Neural progenitor cell (in vitro differentiated cells): Measurements from ENCODE around the gene IKZF3.

ENCODE experiments used
- CTCF ChIP-seq: fragments of 200-600 bp; sonication (generic); IDR thresholded peaks from 2 replicates; pipeline ENCODE4 v1.5.1; 2017; ENCODE audit warnings: antibody characterized with exemption, mild to moderate bottlenecking
- EZH2 ChIP-seq: fragments of 200-600 bp; sonication (generic); IDR thresholded peaks from 2 replicates; pipeline ENCODE4 v1.6.1; 2017; ENCODE audit warnings: antibody characterized with exemption, mild to moderate bottlenecking, moderate library complexity
- EZH2phosphoT487 ChIP-seq: fragments of 200-600 bp; sonication (generic); IDR thresholded peaks from 2 replicates; pipeline ENCODE4 v1.6.1; 2017; ENCODE audit warnings: antibody characterized with exemption

GRCh38 chr17:39722965-39723848, 140.9 kb downstream of the IKZF3 start:
- no peak for TF ChIP-seq CTCF
- TF ChIP-seq EZH2phosphoT487 = no peak
- TF ChIP-seq EZH2 = no peak
